Epithelial cell of proximal tubule (primary cell): ENCODE measurements around the gene OR52A1. TPM values are rescaled to one million over a fixed set of nuclear protein-coding genes. Genes with fewer than 3 reads are reported as not detected.
"Not testable (repeated sequence)": the region's sequence is repeated elsewhere in the genome, so short reads cannot be mapped to it uniquely, and the experiment has no call there.

Experiments used
- DNase-seq: peaks from one replicate; pipeline ENCODE4 v3.0.0-alpha.2; 2011; ENCODE audit warnings: low read depth
- H3K4me3 ChIP-seq: 2 replicates; pipeline ENCODE4 v1.5.1; 2011; ENCODE audit warnings: low read depth, mild to moderate bottlenecking, low read length
- total RNA-seq: library from RNA; depleted of rRNA; stranded (reverse); fragments of >200 nt; gene quantifications from 2 replicates; pipeline ENCODE4 v1.2.3, GENCODE V29; 2015
- TF ChIP-seq, protein P1 (sequence below): conservative IDR thresholded peaks from 2 replicates; pipeline ENCODE4 v1.5.1; 2012; ENCODE audit warnings: low read depth, mild to moderate bottlenecking, low read length

The OR52A1 gene
- total RNA-seq, 1 donor from 2014 or later: not detected

DNA sequence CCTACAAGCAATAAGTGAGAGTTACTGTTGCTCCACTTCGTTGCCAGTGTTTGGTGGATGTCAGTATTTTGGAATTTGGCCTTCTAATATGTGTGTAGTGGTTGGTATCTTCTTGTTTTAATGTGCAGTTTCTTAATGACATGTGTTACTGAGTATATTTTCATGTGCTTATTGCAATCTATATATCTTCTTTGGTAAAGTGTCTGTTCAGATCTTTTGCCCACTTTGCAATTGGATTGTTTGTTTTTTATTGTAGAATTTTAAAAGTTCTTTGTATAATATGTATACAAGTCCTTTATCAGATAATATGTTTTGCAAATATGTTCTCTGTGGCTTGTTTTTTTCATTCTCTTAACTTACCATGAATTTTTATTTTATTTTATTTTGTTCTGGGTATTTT, 38.2 kb upstream of the OR52A1 start:
- DNase-seq: no peak
- TF ChIP-seq, protein P1, sequence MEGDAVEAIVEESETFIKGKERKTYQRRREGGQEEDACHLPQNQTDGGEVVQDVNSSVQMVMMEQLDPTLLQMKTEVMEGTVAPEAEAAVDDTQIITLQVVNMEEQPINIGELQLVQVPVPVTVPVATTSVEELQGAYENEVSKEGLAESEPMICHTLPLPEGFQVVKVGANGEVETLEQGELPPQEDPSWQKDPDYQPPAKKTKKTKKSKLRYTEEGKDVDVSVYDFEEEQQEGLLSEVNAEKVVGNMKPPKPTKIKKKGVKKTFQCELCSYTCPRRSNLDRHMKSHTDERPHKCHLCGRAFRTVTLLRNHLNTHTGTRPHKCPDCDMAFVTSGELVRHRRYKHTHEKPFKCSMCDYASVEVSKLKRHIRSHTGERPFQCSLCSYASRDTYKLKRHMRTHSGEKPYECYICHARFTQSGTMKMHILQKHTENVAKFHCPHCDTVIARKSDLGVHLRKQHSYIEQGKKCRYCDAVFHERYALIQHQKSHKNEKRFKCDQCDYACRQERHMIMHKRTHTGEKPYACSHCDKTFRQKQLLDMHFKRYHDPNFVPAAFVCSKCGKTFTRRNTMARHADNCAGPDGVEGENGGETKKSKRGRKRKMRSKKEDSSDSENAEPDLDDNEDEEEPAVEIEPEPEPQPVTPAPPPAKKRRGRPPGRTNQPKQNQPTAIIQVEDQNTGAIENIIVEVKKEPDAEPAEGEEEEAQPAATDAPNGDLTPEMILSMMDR: no peak
- H3K4me3 ChIP-seq: no peak overlapping the region

GRCh38 chr11:5188201-5188600, 33.6 kb upstream of the OR52A1 start:
- H3K4me3 ChIP-seq: no peak overlapping the region
- DNase-seq: no peak

GRCh38 chr11:5178046-5178837, 23.7 kb upstream of the OR52A1 start:
- TF ChIP-seq, protein P1: no peak
- DNase-seq: no peak
- H3K4me3 ChIP-seq: no peak overlapping the region

More at GRCh38 chr11:5188201-5188600, 33.6 kb upstream of the OR52A1 start:
- TF ChIP-seq, protein P1: no peak

- DNase-seq: no peak
- TF ChIP-seq, protein P1: no peak
- H3K4me3 ChIP-seq: no peak overlapping the region
These were observed 20.4 kb upstream of the OR52A1 start for GRCh38 chr11:5174934-5175333.

DNA sequence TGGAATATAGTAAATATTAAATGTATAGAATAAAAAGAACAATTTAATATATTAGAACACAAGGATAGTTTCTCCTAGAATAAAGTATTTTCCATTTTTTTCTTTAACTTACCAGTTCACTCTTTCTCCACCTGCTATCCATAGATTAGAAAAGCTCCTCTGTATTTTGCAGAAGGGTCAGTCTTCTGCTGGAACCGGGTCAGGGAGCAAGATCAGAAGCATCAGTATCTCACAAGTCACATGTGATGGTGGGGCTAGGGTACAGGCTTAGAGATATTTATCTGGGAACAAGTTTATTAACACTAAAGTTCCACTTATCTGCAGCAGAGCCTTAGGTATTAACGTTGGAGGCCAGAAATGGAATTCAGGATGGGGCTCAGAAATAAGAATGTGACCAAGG, 17.3 kb upstream of the OR52A1 start:
- H3K4me3 ChIP-seq: no peak overlapping the region
- TF ChIP-seq, protein P1: no peak
- no peak for DNase-seq

GRCh38 chr11:5165898-5166297, 11.3 kb upstream of the OR52A1 start:
- H3K4me3 ChIP-seq, DNase-seq: not testable (repeated sequence)

GRCh38 chr11:5164807-5165206, 10.2 kb upstream of the OR52A1 start:
- DNase-seq, H3K4me3 ChIP-seq: not testable (repeated sequence)

GRCh38 chr11:5161045-5161444, 6.5 kb upstream of the OR52A1 start:
- DNase-seq, H3K4me3 ChIP-seq: not testable (repeated sequence)

GRCh38 chr11:5160217-5160616, 5.7 kb upstream of the OR52A1 start:
- DNase-seq, H3K4me3 ChIP-seq: not testable (repeated sequence)
